Amniotic epithelial cell (primary cell): ENCODE measurements around the gene FMO2.

Experiments
- DNase-seq: peaks from one replicate; pipeline ENCODE4 v3.0.0-alpha.2; 2010; ENCODE audit warnings: low read depth

The FMO2 gene

GRCh38 chr1:171257607-171258076 lies 72.5 kb downstream of the FMO2 start:
- DNase-seq = no peak

DNA sequence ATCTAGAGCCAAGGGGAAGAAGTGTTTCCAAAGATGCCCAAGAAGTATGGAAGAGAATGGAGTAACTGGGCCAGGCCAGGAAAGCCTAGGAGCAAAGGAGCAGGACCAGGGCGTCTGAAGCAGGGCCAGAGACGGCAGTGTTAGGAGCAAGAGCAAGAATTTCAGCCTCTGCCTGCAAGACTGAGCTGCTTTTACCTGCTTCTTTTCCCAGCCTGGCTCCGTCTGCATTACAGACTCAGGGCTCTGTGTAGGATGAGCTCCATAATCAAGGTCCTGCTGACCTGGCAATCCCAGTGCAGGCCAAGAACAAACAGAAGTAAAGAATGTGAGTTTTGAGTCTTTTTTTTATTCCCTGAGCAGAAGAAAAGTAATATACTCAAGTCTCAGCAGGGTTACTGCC lies 73.3 kb downstream of the FMO2 start:
- no peak for DNase-seq

- no peak for DNase-seq
Observed at GRCh38 chr1:171258943-171259342, 73.8 kb downstream of the FMO2 start.
